PC-3 (cell line): Measurements from ENCODE around the gene CAB39L. TPM values are rescaled to one million over a fixed set of nuclear protein-coding genes. Genes with fewer than 3 reads are reported as not detected.

ENCODE experiments used
- ATAC-seq: fragments of 200-7000 bp; cut with Tn5 transposase; 2 replicates; pipeline ENCODE4 v1.9.1; 2020; ENCODE audit warnings: mild to moderate bottlenecking, moderate library complexity
- BruUV-seq: library from RNA; stranded (reverse); fragments of 400-500 nt; replicated peaks from 2 replicates; lab custom pipeline; 2021; lab: Mats Ljungman, UMichigan
- CTCF ChIA-PET: fragments of 300-600 bp; sonication (Branson Sonifier 250); formaldehyde crosslinking; loops from one replicate; lab custom pipeline; 2022; ENCODE audit warnings: antibody characterized with exemption; lab: Charles Lee
- POLR2A ChIA-PET: fragments of 300-600 bp; sonication (Branson Sonifier 250); formaldehyde crosslinking; loops from one replicate; lab custom pipeline; 2022; ENCODE audit warnings: antibody characterized with exemption; ENCODE audit not compliant: unreplicated experiment; lab: Charles Lee
- DNase-seq: peaks from one replicate; pipeline ENCODE4 v3.0.0-alpha.2; 2015
- H2AFZ ChIP-seq: fragments of 300-600 bp; sonication (generic); 2 replicates; pipeline ENCODE4 v1.6.0; 2016; ENCODE audit warnings: antibody characterized with exemption, low read length
- H3F3A ChIP-seq: fragments of 300-600 bp; sonication (generic); one replicate; pipeline ENCODE4 v1.6.0; 2017; ENCODE audit warnings: antibody characterized with exemption, low read length, control low read depth, mild to moderate bottlenecking; ENCODE audit not compliant: unreplicated experiment
- H3K27ac ChIP-seq: fragments of 300-600 bp; sonication (generic); 2 replicates; pipeline ENCODE4 v1.5.1; 2016; ENCODE audit warnings: mild to moderate bottlenecking, low read length
- H3K27me3 ChIP-seq: fragments of 300-600 bp; sonication (generic); 2 replicates; pipeline ENCODE4 v1.6.1; 2016; ENCODE audit warnings: low read length, mixed read lengths
- H3K36me3 ChIP-seq: fragments of 300-600 bp; sonication (generic); 2 replicates; pipeline ENCODE4 v1.6.1; 2016; ENCODE audit warnings: low read depth, mixed run types, low read length, mixed read lengths
- H3K4me1 ChIP-seq: fragments of 300-600 bp; sonication (generic); 2 replicates; pipeline ENCODE4 v1.5.1; 2016; ENCODE audit warnings: low read length; ENCODE audit not compliant: insufficient read depth
- H3K4me2 ChIP-seq: fragments of 300-600 bp; sonication (generic); 2 replicates; pipeline ENCODE4 v1.6.0; 2016; ENCODE audit warnings: low read length
- H3K4me3 ChIP-seq: fragments of 300-600 bp; sonication (generic); 2 replicates; pipeline ENCODE4 v1.5.1; 2016; ENCODE audit warnings: mild to moderate bottlenecking, low read length, mixed read lengths
- H3K79me2 ChIP-seq: fragments of 300-600 bp; sonication (generic); 2 replicates; pipeline ENCODE4 v1.6.1; 2017; ENCODE audit warnings: low read length, mixed read lengths
- H3K9ac ChIP-seq: fragments of 300-600 bp; sonication (generic); 2 replicates; pipeline ENCODE4 v1.6.0; 2016; ENCODE audit warnings: mild to moderate bottlenecking, low read length
- H3K9me2 ChIP-seq: fragments of 300-600 bp; sonication (generic); replicated peaks from 2 replicates; pipeline ENCODE4 v1.6.1; 2016; ENCODE audit warnings: mixed run types, low read length, mixed read lengths
- H3K9me3 ChIP-seq: fragments of 300-600 bp; sonication (generic); 2 replicates; pipeline ENCODE4 v1.6.1; 2016; ENCODE audit warnings: low read length, mixed read lengths
- H4K20me1 ChIP-seq: fragments of 300-600 bp; sonication (generic); 2 replicates; pipeline ENCODE4 v1.6.1; 2016; ENCODE audit warnings: low read length, mixed read lengths
- EZH2 ChIP-seq: fragments of 300-600 bp; sonication (generic); IDR thresholded peaks from one replicate; pipeline ENCODE4 v1.6.1; 2017; ENCODE audit warnings: antibody characterized with exemption, mild to moderate bottlenecking, low read length; ENCODE audit not compliant: unreplicated experiment
- EZH2phosphoT487 ChIP-seq: fragments of 300-600 bp; sonication (generic); IDR thresholded peaks from 2 replicates; pipeline ENCODE4 v1.6.1; 2018; ENCODE audit warnings: mild to moderate bottlenecking, antibody characterized with exemption, low read length, borderline replicate concordance
- intact Hi-C: fragments of 100-400 bp; cut with micrococcal nuclease; formaldehyde crosslinking; loops from 2 replicates; pipeline ENCODE4 v1.9.0; 2023
- total RNA-seq: library from RNA; depleted of rRNA; stranded (reverse); fragments of >200 nt; gene quantifications from 2 replicates; pipeline ENCODE4 v1.2.3, GENCODE V29; 2014
- TF ChIP-seq, protein P1 (sequence below): fragments of 300-600 bp; sonication (generic); conservative IDR thresholded peaks from 2 replicates; pipeline ENCODE4 v1.5.1; 2017; ENCODE audit warnings: antibody characterized with exemption, low read depth, mild to moderate bottlenecking, low read length

Gene CAB39L
- total RNA-seq, 1 experiment from 2014 or later = 1.8 TPM

DNA sequence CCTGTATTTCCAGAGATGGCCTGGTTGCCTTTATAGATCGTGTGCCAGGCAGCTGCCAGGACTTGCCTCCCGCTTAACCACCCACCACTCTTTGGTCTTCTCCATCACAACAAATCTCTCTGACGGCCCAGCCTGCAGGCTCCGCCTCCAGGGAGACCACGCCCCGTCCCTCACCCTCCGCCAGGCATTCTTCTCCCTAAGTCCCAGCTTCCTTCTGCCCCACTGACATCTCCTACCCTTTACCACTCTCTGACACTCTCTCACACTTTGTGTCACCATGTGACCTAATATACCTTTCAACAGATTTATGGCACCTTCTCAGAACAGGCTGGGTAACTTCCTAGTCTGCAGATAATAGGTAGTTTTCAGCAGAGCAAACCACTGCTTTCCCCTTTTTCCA is 95.1 kb downstream of the CAB39L start:
- ChIA-PET CTCF (no interaction called here), POLR2A (no interaction called here)
- Histone ChIP-seq H3K4me2 (no peak overlapping the region), H3K79me2 (no peaks in the 10 kb centered on the region), H3K36me3 (no peaks in the 10 kb centered on the region), H3K9ac (no peak overlapping the region), H4K20me1 (no peaks in the 10 kb centered on the region), H3K27me3 (no peaks in the 10 kb centered on the region), H3K9me2 (no peaks in the 10 kb centered on the region), H3K27ac (no peak overlapping the region), H3K4me3 (no peak overlapping the region), H3F3A (no peaks in the 10 kb centered on the region), H3K4me1 (peaks cover 6% of the 10 kb centered on the region), H3K9me3 (no peaks in the 10 kb centered on the region), H2AFZ (no peak overlapping the region)
- intact Hi-C loops = no loop called here
- TF ChIP-seq, protein P1, sequence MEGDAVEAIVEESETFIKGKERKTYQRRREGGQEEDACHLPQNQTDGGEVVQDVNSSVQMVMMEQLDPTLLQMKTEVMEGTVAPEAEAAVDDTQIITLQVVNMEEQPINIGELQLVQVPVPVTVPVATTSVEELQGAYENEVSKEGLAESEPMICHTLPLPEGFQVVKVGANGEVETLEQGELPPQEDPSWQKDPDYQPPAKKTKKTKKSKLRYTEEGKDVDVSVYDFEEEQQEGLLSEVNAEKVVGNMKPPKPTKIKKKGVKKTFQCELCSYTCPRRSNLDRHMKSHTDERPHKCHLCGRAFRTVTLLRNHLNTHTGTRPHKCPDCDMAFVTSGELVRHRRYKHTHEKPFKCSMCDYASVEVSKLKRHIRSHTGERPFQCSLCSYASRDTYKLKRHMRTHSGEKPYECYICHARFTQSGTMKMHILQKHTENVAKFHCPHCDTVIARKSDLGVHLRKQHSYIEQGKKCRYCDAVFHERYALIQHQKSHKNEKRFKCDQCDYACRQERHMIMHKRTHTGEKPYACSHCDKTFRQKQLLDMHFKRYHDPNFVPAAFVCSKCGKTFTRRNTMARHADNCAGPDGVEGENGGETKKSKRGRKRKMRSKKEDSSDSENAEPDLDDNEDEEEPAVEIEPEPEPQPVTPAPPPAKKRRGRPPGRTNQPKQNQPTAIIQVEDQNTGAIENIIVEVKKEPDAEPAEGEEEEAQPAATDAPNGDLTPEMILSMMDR = no peak
- TF ChIP-seq EZH2phosphoT487 = no peak
- TF ChIP-seq EZH2 = no peak
- no TSS peak for BruUV-seq
- ATAC-seq (no peak), DNase-seq (no peak)

DNA sequence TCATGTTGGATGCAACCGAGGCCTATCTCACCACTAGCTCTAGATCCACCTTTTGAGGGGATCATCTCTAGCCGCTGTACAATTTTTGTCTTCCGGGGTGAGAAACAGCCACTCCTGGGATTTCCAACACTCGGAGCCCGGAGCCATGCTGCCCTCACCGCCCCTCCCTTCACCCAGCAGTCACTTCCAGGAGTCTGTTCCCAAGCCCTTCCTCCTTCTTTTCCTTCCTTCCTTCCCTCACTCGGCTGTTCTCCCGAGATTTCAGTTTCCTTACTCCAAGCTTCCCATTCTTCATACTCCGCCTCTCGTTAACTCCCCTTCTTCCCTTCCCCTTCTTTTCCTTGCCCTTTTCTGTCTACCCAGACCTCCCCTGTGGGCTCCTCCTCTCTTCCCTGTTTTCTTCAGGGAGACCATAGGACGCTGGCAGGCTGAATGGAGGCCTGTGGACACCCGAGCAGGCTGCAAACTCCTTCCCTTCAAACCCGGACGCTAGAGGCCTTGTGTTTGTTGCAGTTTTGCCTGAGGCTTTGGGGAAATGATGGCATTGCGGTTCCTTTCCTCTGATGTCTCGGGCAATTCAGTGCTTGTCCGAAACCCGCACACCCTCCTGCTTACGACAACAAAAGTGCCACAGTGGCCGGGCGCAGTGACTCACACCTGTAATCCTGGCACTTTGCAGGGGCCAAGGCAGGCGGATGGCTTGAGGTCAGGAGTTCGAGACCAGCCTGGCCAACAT is 96.0 kb downstream of the CAB39L start:
- no peaks in the 10 kb centered on the region for H3K79me2 ChIP-seq
- no peak overlapping the region for H3K4me2 ChIP-seq
- ChIA-PET CTCF (no interaction called here), POLR2A (no interaction called here)
- no TSS peak for BruUV-seq
- no peaks in the 10 kb centered on the region for H3K27me3 ChIP-seq
- TF ChIP-seq, protein P1 = no peak
- no peak for TF ChIP-seq EZH2
- TF ChIP-seq EZH2phosphoT487 = no peak
- H3K4me3 ChIP-seq = no peak overlapping the region
- no peak overlapping the region for H3K9ac ChIP-seq
- H4K20me1 ChIP-seq = no peaks in the 10 kb centered on the region
- no peaks in the 10 kb centered on the region for H3K9me3 ChIP-seq
- no peaks in the 10 kb centered on the region for H3K9me2 ChIP-seq
- H3F3A ChIP-seq = no peaks in the 10 kb centered on the region
- DNase-seq = no peak
- H3K36me3 ChIP-seq = no peaks in the 10 kb centered on the region
- H3K27ac ChIP-seq = no peak overlapping the region
- H2AFZ ChIP-seq = no peak overlapping the region
- ATAC-seq = no peak
- H3K4me1 ChIP-seq = peaks cover 6% of the 10 kb centered on the region
- intact Hi-C loops = no loop called here

DNA sequence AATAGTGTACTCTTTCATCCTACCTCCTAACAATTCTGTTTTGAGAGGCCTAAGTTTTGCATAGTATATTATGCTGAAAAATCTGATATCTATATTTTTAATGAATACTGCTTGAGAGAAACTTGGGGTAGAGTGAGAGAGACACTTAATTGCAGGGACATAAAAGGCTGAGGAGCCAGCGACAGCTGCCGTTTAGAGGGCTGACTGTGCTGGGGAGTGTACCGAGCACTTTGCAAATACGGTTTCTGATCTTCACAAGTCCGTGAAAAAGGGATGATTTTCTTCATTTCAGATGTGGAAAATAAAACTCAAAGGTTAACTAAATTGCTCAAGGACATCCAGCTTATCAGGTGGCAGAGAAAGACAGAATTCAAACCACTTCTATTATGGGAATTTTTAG is 97.4 kb downstream of the CAB39L start:
- Histone ChIP-seq H3K4me2 (no peak overlapping the region), H3K9me2 (no peaks in the 10 kb centered on the region), H3K9me3 (no peaks in the 10 kb centered on the region), H3K4me1 (peaks cover 2% of the 10 kb centered on the region; the same call in 1 of the 2 replicates), H2AFZ (no peak overlapping the region), H3K9ac (no peak overlapping the region), H3F3A (no peaks in the 10 kb centered on the region), H3K27me3 (no peaks in the 10 kb centered on the region), H3K36me3 (no peaks in the 10 kb centered on the region), H4K20me1 (no peaks in the 10 kb centered on the region), H3K79me2 (no peaks in the 10 kb centered on the region), H3K4me3 (no peak overlapping the region), H3K27ac (no peak overlapping the region)
- DNase-seq (no peak), ATAC-seq (no peak)
- no TSS peak for BruUV-seq
- intact Hi-C loops = no loop called here
- ChIA-PET POLR2A (no interaction called here), CTCF (no interaction called here)
- TF ChIP-seq EZH2 (no peak), EZH2phosphoT487 (no peak)
- TF ChIP-seq, protein P1 = no peak
